ENCODE data around the gene INPP4A.

DNA sequence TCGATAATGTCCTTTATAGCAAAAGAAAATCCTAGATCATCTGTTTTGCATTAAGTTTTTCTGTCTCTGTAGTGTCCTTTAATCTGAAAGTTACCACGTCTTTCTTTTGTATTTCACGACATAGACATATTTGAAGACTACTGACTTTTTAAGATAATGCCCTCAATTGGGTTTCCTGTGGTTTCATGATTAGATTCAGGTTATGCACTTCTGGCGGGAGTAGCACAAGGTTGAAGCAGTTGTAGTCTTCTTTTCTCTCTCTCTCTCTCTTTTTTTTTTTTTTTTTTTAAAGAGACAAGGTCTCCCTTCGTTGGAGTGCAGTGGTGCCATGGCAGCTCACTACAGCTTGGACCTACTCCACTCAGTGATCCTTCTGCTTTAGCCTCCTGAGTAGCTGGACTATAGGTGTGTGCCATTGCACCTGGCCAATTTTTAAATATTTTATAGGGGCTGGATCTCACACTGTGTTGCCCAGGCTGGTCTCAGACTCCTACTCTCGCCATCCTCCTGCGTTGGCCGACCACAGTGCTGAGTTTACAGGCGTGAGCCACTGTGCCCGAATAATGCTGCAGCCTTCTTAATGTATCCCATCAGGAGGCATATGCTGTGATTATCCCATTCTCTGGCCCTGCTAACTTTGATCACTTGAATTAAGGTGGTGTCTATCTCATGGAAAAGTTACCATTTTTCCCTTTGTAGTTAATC is 3.9 kb downstream of the INPP4A start:
- TF ChIP-seq EZH2 (IDR thresholded peaks at IDR 0.05) (no peak), POLR2AphosphoS5 (IDR thresholded peaks at IDR 0.05; ENCODE audit: borderline replicate concordance, low read depth, low read length) (no peak)
